Measurements from ENCODE around the gene PTPRT.

DNA sequence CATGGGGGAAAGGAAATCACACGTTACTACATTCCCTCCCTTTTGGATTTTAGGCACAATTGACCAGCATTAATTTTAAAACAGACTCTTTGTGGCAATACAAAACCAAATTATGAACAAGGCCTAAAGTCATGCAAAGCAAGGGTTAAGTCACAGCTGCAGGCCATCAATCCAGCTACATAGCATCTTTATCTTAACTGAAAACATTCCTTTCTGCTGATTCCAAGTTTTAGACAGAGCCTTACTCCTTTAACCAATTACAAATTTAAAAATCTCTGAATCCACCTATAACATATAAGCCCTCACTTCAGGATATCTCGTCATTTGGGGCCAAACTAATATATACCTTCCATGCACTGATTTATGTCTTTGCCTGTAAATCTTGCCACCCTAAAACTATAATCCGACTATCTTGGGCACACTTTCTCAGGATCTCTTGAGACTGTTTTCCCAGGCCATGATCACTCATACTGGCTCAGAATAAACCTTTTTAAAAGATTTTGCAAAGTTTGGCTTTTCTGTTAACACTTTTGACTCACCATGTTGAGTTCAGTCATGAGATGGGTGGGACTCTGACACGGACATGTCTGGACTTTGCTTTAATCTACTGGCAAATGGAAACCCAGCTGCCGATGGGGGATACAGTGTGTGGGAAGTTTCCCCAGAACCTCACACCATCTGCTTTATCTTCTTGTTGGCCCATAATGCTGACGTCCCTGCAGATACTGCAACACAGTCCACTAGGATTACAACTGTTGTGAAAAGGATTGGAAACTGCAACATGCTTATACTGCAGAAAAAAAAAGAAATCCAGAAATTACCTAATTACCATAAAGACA lies 757.0 kb downstream of the PTPRT start:
- TF ChIP-seq, protein P1, sequence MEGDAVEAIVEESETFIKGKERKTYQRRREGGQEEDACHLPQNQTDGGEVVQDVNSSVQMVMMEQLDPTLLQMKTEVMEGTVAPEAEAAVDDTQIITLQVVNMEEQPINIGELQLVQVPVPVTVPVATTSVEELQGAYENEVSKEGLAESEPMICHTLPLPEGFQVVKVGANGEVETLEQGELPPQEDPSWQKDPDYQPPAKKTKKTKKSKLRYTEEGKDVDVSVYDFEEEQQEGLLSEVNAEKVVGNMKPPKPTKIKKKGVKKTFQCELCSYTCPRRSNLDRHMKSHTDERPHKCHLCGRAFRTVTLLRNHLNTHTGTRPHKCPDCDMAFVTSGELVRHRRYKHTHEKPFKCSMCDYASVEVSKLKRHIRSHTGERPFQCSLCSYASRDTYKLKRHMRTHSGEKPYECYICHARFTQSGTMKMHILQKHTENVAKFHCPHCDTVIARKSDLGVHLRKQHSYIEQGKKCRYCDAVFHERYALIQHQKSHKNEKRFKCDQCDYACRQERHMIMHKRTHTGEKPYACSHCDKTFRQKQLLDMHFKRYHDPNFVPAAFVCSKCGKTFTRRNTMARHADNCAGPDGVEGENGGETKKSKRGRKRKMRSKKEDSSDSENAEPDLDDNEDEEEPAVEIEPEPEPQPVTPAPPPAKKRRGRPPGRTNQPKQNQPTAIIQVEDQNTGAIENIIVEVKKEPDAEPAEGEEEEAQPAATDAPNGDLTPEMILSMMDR (IDR thresholded peaks at IDR 0.05) = no peak
- no peak for TF ChIP-seq POLR2A (IDR thresholded peaks at IDR 0.05)
